Caco-2 (cell line): ENCODE data around the gene AKT3. TPM values are rescaled to one million over a fixed set of nuclear protein-coding genes. Genes with fewer than 3 reads are reported as not detected.

Experiments
- BruUV-seq: library from RNA; stranded (reverse); fragments of 400-500 nt; replicated peaks from 2 replicates; lab custom pipeline; 2021; lab: Mats Ljungman, UMichigan
- CTCF ChIA-PET: fragments of 300-600 bp; sonication (Branson Sonifier 250); formaldehyde crosslinking; loops from one replicate; lab custom pipeline; 2022; ENCODE audit warnings: antibody characterized with exemption; lab: Charles Lee
- POLR2A ChIA-PET: fragments of 300-600 bp; sonication (Branson Sonifier 250); formaldehyde crosslinking; loops from one replicate; lab custom pipeline; 2022; ENCODE audit warnings: antibody characterized with exemption; lab: Charles Lee
- DNase-seq, 2 experiments: peaks; one replicate each; pipeline versions ENCODE4 v3.0.0 to v3.0.0-alpha.2; 2020 to 2022
- H3K27me3 ChIP-seq: replicated peaks from 2 replicates; pipeline ENCODE4 v1.6.0; 2011; ENCODE audit warnings: low read length; ENCODE audit not compliant: control insufficient read depth, insufficient read depth
- H3K36me3 ChIP-seq: 2 replicates; pipeline ENCODE4 v1.5.1; 2011; ENCODE audit warnings: low read length; ENCODE audit not compliant: control insufficient read depth, insufficient read depth
- H3K4me1 ChIP-seq: fragments of 250-450 bp; sonication (Bioruptor Pico); 2 replicates; pipeline ENCODE4 v1.5.1; 2020; ENCODE audit warnings: mild to moderate bottlenecking
- H3K4me3 ChIP-seq: 2 replicates; pipeline ENCODE4 v1.5.1; 2011; ENCODE audit warnings: low read depth, mild to moderate bottlenecking, control low read depth, low read length
- H3K9me3 ChIP-seq: fragments of 250-450 bp; sonication (Bioruptor Pico); 2 replicates; pipeline ENCODE4 v1.5.1; 2020; ENCODE audit warnings: mild to moderate bottlenecking, moderate library complexity
- H3K27ac Mint-ChIP-seq: one replicate; pipeline ENCODE4 v1.8.0; 2022; ENCODE audit warnings: mixed read lengths; ENCODE audit not compliant: unreplicated experiment
- H3K27me3 Mint-ChIP-seq: one replicate; pipeline ENCODE4 v1.8.0; 2022; ENCODE audit warnings: mixed read lengths; ENCODE audit not compliant: insufficient read depth, unreplicated experiment
- H3K36me3 Mint-ChIP-seq: one replicate; pipeline ENCODE4 v1.8.0; 2022; ENCODE audit warnings: mild to moderate bottlenecking, mixed read lengths; ENCODE audit not compliant: insufficient read depth, unreplicated experiment
- H3K4me1 Mint-ChIP-seq: one replicate; pipeline ENCODE4 v1.8.0; 2022; ENCODE audit warnings: low read depth, mixed read lengths; ENCODE audit not compliant: unreplicated experiment
- H3K4me3 Mint-ChIP-seq: one replicate; pipeline ENCODE4 v1.8.0; 2022; ENCODE audit warnings: mild to moderate bottlenecking, moderate library complexity, mixed read lengths; ENCODE audit not compliant: unreplicated experiment
- H3K9me3 Mint-ChIP-seq: one replicate; pipeline ENCODE4 v1.8.0; 2022; ENCODE audit warnings: mixed read lengths; ENCODE audit not compliant: unreplicated experiment
- intact Hi-C: fragments of 100-400 bp; cut with micrococcal nuclease; formaldehyde crosslinking; loops from one replicate; pipeline ENCODE4 v1.10.0; 2022; ENCODE audit not compliant: unreplicated experiment
- total RNA-seq: library from RNA; stranded (reverse); gene quantifications from 2 replicates; pipeline ENCODE4 v1.2.3, GENCODE V29; 2022
- TF ChIP-seq, protein P1 (sequence below), 2 experiments: fragments of 200-600 bp in 1 of 2; IDR thresholded peaks; 1 replicate in 1 of 2; 2 replicates in 1 of 2; pipeline versions ENCODE4 v1.5.1 to v1.8.0; 2011 to 2022; ENCODE audit warnings: antibody characterized with exemption in 1 of 2, control low read depth in 1 of 2, inconsistent platforms in 1 of 2, low read depth in 1 of 2, low read length in 1 of 2, mild to moderate bottlenecking in 1 of 2, moderate library complexity in 1 of 2; ENCODE audit not compliant: insufficient read depth in 1 of 2, severe bottlenecking in 1 of 2, unreplicated experiment in 1 of 2

Gene AKT3
- total RNA-seq, 1 experiment from 2014 or later: 3.7 TPM

DNA sequence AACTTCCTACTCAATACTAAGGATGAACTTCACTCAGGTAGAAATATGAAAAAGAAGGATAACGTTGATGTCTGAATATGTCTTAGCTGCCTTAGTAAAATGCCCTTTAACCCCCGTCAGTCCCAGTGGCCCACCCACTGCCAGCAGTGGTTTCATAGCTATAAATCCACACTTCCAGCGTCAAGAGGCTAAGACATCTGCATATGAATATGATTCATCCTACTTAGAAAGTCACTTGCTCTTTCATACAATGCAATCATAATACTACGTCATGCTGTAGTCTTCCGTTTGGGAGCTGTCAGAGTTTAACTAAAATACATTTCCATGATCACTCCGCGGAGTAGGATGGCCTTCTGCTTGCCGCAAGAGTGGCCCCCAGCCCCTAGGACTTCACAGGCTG lies 346.9 kb downstream of the AKT3 start:
- DNase-seq: no peak
- no peaks in the 10 kb centered on the region for H3K9me3 Mint-ChIP-seq
- intact Hi-C loops: loop anchor here (10.0 kb wide), 1 partner anchor 772 kb away; no protein-coding TSS in a partner anchor
- H3K27me3 Mint-ChIP-seq: no peaks in the 10 kb centered on the region
- no peak overlapping the region for H3K27ac Mint-ChIP-seq
- ChIA-PET POLR2A (no interaction called here), CTCF (interaction anchor here (0.6 kb wide), 1 partner anchor 364 kb away, joined by 4 read pairs; no protein-coding TSS in a partner anchor)
- Histone ChIP-seq H3K9me3 (no peaks in the 10 kb centered on the region), H3K4me1 (no peaks in the 10 kb centered on the region), H3K4me3 (no peak overlapping the region), H3K36me3 (no peaks in the 10 kb centered on the region), H3K27me3 (no peaks in the 10 kb centered on the region)
- H3K4me3 Mint-ChIP-seq: no peak overlapping the region
- TF ChIP-seq, protein P1, sequence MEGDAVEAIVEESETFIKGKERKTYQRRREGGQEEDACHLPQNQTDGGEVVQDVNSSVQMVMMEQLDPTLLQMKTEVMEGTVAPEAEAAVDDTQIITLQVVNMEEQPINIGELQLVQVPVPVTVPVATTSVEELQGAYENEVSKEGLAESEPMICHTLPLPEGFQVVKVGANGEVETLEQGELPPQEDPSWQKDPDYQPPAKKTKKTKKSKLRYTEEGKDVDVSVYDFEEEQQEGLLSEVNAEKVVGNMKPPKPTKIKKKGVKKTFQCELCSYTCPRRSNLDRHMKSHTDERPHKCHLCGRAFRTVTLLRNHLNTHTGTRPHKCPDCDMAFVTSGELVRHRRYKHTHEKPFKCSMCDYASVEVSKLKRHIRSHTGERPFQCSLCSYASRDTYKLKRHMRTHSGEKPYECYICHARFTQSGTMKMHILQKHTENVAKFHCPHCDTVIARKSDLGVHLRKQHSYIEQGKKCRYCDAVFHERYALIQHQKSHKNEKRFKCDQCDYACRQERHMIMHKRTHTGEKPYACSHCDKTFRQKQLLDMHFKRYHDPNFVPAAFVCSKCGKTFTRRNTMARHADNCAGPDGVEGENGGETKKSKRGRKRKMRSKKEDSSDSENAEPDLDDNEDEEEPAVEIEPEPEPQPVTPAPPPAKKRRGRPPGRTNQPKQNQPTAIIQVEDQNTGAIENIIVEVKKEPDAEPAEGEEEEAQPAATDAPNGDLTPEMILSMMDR (IDR thresholded peaks at IDR 0.05; ENCODE audit: insufficient read depth in 1 of 2, low read depth in 1 of 2, low read length in 1 of 2, severe bottlenecking in 1 of 2, unreplicated experiment in 1 of 2): no peak
- H3K36me3 Mint-ChIP-seq: no peaks in the 10 kb centered on the region
- no TSS peak for BruUV-seq
- no peaks in the 10 kb centered on the region for H3K4me1 Mint-ChIP-seq

GRCh38 chr1:243501002-243501401 lies 349.0 kb downstream of the AKT3 start:
- no peak for DNase-seq
- no peak overlapping the region for H3K4me3 ChIP-seq
- ChIA-PET CTCF (no interaction called here), POLR2A (no interaction called here)
- Mint-ChIP-seq H3K4me1 (no peaks in the 10 kb centered on the region), H3K36me3 (no peaks in the 10 kb centered on the region), H3K27ac (no peak overlapping the region), H3K9me3 (no peaks in the 10 kb centered on the region), H3K4me3 (no peak overlapping the region), H3K27me3 (no peaks in the 10 kb centered on the region)
- TF ChIP-seq, protein P1 (IDR thresholded peaks at IDR 0.05; ENCODE audit: insufficient read depth in 1 of 2, low read depth in 1 of 2, low read length in 1 of 2, severe bottlenecking in 1 of 2, unreplicated experiment in 1 of 2): no peak
- no peaks in the 10 kb centered on the region for H3K36me3 ChIP-seq
- BruUV-seq: no TSS peak
- H3K9me3 ChIP-seq: no peaks in the 10 kb centered on the region
- H3K4me1 ChIP-seq: no peaks in the 10 kb centered on the region
- H3K27me3 ChIP-seq: no peaks in the 10 kb centered on the region
- intact Hi-C loops: loop anchor here (10.0 kb wide), 1 partner anchor 774 kb away; no protein-coding TSS in a partner anchor

DNA sequence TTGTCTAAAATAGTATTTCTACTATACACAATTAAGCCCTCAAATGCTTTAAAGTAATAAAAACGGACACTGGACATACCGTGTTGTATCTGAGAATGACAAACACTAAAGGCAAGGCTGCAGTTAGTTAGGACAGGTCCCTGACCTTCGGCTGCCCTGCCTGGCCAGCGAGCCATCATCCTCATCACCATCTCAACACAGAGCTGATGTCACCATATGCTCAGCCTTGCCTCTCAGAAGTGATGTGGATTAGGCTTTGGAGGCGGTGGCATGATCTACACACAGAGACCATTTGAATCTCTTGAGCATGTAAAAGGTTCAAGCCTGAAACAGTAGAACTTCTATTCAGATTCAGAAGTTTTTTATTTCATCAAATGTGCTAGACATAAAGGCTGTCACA lies 349.5 kb downstream of the AKT3 start:
- no peak for DNase-seq
- POLR2A ChIA-PET: no interaction called here
- Mint-ChIP-seq H3K36me3 (no peaks in the 10 kb centered on the region), H3K4me3 (no peak overlapping the region), H3K4me1 (no peaks in the 10 kb centered on the region), H3K27ac (no peak overlapping the region), H3K27me3 (no peaks in the 10 kb centered on the region), H3K9me3 (no peaks in the 10 kb centered on the region)
- Histone ChIP-seq H3K27me3 (no peaks in the 10 kb centered on the region), H3K4me1 (no peaks in the 10 kb centered on the region), H3K36me3 (no peaks in the 10 kb centered on the region), H3K4me3 (no peak overlapping the region), H3K9me3 (no peaks in the 10 kb centered on the region)
- no TSS peak for BruUV-seq
- TF ChIP-seq, protein P1 (IDR thresholded peaks at IDR 0.05; ENCODE audit: insufficient read depth in 1 of 2, low read depth in 1 of 2, low read length in 1 of 2, severe bottlenecking in 1 of 2, unreplicated experiment in 1 of 2): no peak
- CTCF ChIA-PET: no interaction called here
- intact Hi-C loops: loop anchor here (10.0 kb wide), 1 partner anchor 774 kb away; no protein-coding TSS in a partner anchor
